Kidney (tissue), 14 donors: ENCODE data around the gene FAU. TPM values are rescaled to one million over a fixed set of nuclear protein-coding genes. Genes with fewer than 3 reads are reported as not detected.

Source experiments
- DNase-seq, 5 donors: peaks; one replicate each; pipeline ENCODE4 v3.0.0-alpha.2; 2013 to 2020
- FAIRE-seq: peaks from 2 replicates; lab custom pipeline; 2012; peaks lifted over from hg19 to GRCh38; lab: Jason Lieb, UNC
- H3K27ac ChIP-seq, 2 donors: one replicate each; pipeline ENCODE4 v1.7.0; 2013; ENCODE audit warnings: low read depth in 2 of 2, low read length in 2 of 2, inconsistent platforms in 1 of 2
- H3K27me3 ChIP-seq: one replicate; pipeline ENCODE4 v1.7.1; 2013; ENCODE audit warnings: low read length, inconsistent platforms; ENCODE audit not compliant: control insufficient read depth, insufficient read depth
- H3K36me3 ChIP-seq, 3 donors: one replicate each; pipeline versions ENCODE4 v1.7.0 to v1.7.1; 2013; ENCODE audit warnings: low read length in 3 of 3, control low read depth in 1 of 3, inconsistent platforms in 1 of 3; ENCODE audit not compliant: insufficient read depth in 3 of 3, control insufficient read depth in 2 of 3
- H3K4me1 ChIP-seq, 3 donors: one replicate each; pipeline versions ENCODE4 v1.7.0 to v1.7.1; 2013; ENCODE audit warnings: low read length in 3 of 3, inconsistent platforms in 1 of 3, low read depth in 1 of 3; ENCODE audit not compliant: control insufficient read depth in 2 of 3, insufficient read depth in 2 of 3
- H3K4me3 ChIP-seq, 3 donors: one replicate each; pipeline versions ENCODE4 v1.7.0 to v1.8.1; 2013; ENCODE audit warnings: low read length in 3 of 3, control low read depth in 1 of 3, inconsistent platforms in 1 of 3
- H3K9ac ChIP-seq, 3 donors: one replicate each; pipeline versions ENCODE4 v1.7.0 to v1.7.1; 2013; ENCODE audit warnings: low read length in 3 of 3, control low read depth in 1 of 3, inconsistent platforms in 1 of 3
- H3K9me3 ChIP-seq, 3 donors: one replicate each; pipeline versions ENCODE4 v1.7.0 to v1.7.1; 2013; ENCODE audit warnings: low read length in 3 of 3, control low read depth in 1 of 3, inconsistent platforms in 1 of 3; ENCODE audit not compliant: control insufficient read depth in 2 of 3, insufficient read depth in 1 of 3
- CTCF ChIP-seq: IDR thresholded peaks from 3 replicates; pipeline ENCODE4 v1.5.1; 2012; ENCODE audit warnings: mild to moderate bottlenecking, moderate library complexity, borderline replicate concordance; ENCODE audit not compliant: insufficient read depth; ENCODE audit errors: extremely low read depth
- intact Hi-C: fragments of 100-400 bp; cut with DNase I; formaldehyde crosslinking; loops from one replicate; pipeline ENCODE4 v1.11.1; 2022
- microRNA-seq: library from miRNA; unstranded; fragments of <30 nt; microRNA quantifications from one replicate; pipeline ENCODE4 v1.2.0, GENCODE V29; 2020
- polyA plus RNA-seq: library from polyadenylated mRNA; stranded (reverse); fragments of 350-450 nt; fragmentation: Illumina TruSeq; extraction: RNeasy Lipid Tissue Mini Kit (QIAGEN cat#74804); gene quantifications from one replicate; pipeline ENCODE4 v1.2.3, GENCODE V29; 2014; ENCODE audit warnings: low read depth, low replicate concordance; ENCODE audit not compliant: insufficient read depth
- total RNA-seq: library from RNA; stranded (reverse); fragmentation: NEBNext Ultra II Directional; extraction: Animal tissue kit (Norgen Biotek cat#: 25700); gene quantifications from one replicate; pipeline ENCODE4 v1.2.1, GENCODE V29; 2021
- donor health status: control.
- donor health status: control.
- donor health status: control.
- donor health status: control.
- donor health status: control.
- donor health status: DM: yes; HTN: yes; CAD: no.
- donor health status: Normal renal cell carcinoma (clear cell type).

FAU gene
- total and polyA plus RNA-seq, 2 donors from 2014 or later = 794 to 927 TPM

GRCh38 chr11:65071907-65072630 lies 49.9 kb downstream of the FAU start:
- H3K27ac ChIP-seq = no peak overlapping the region
- DNase-seq = no peak
- no peak overlapping the region for H3K4me3 ChIP-seq
- no peaks in the 10 kb centered on the region for H3K9me3 ChIP-seq
- H3K36me3 ChIP-seq = no peaks in the 10 kb centered on the region
- H3K27me3 ChIP-seq = no peaks in the 10 kb centered on the region
- H3K9ac ChIP-seq = no peak overlapping the region
- TF ChIP-seq CTCF = no peak
- intact Hi-C loops = no loop called here
- no peak for FAIRE-seq
- no peaks in the 10 kb centered on the region for H3K4me1 ChIP-seq

Small RNAs within 50 kb of the gene (microRNA-seq; reads per million reads assigned to microRNA genes)
- not detected for gene MIR6751

Other genes starting within 250 kb of the FAU start
- gene EHD1, start 243.5 kb downstream of the FAU start, total RNA-seq = 76.1 TPM
- 48.9 TPM for gene EHD1, start 243.5 kb downstream of the FAU start, polyA plus RNA-seq
- gene ATG2A, start 204.9 kb downstream of the FAU start, total RNA-seq = 26.9 TPM
- gene ATG2A, start 204.9 kb downstream of the FAU start, polyA plus RNA-seq = 16.8 TPM
- 21.2 TPM for gene PPP2R5B, start 197.4 kb downstream of the FAU start, total RNA-seq
- gene PPP2R5B, start 197.4 kb downstream of the FAU start, polyA plus RNA-seq = 16.8 TPM
- not detected for gene GPHA2, start 186.2 kb downstream of the FAU start, total RNA-seq
- 0.99 TPM for gene GPHA2, start 186.2 kb downstream of the FAU start, polyA plus RNA-seq
- gene MAJIN, start 150.0 kb downstream of the FAU start, total RNA-seq = not detected
- 0.80 TPM for gene MAJIN, start 150.0 kb downstream of the FAU start, polyA plus RNA-seq
- 5.9 TPM for gene BATF2, start 125.2 kb downstream of the FAU start, total RNA-seq
- gene BATF2, start 125.2 kb downstream of the FAU start, polyA plus RNA-seq = 8.8 TPM
- 91.6 TPM for gene ARL2, start 108.0 kb downstream of the FAU start, total RNA-seq
- gene ARL2, start 108.0 kb downstream of the FAU start, polyA plus RNA-seq = 284 TPM
- 29.6 TPM for gene SNX15, start 94.7 kb downstream of the FAU start, total RNA-seq
- 27.7 TPM for gene SNX15, start 94.7 kb downstream of the FAU start, polyA plus RNA-seq
- 6.8 TPM for gene SAC3D1, start 80.9 kb downstream of the FAU start, total RNA-seq
- 13.4 TPM for gene SAC3D1, start 80.9 kb downstream of the FAU start, polyA plus RNA-seq
- gene NAALADL1, start 63.6 kb downstream of the FAU start, total RNA-seq = 9.4 TPM
- 17.1 TPM for gene NAALADL1, start 63.6 kb downstream of the FAU start, polyA plus RNA-seq
- 1.4 TPM for gene CDCA5, start 38.1 kb downstream of the FAU start, total RNA-seq
- 0.43 TPM for gene CDCA5, start 38.1 kb downstream of the FAU start, polyA plus RNA-seq
- 31.4 TPM for gene ZFPL1, start 37.9 kb downstream of the FAU start, total RNA-seq
- 43.1 TPM for gene ZFPL1, start 37.9 kb downstream of the FAU start, polyA plus RNA-seq
- gene VPS51, start 25.9 kb downstream of the FAU start, total RNA-seq = 110 TPM
- gene VPS51, start 25.9 kb downstream of the FAU start, polyA plus RNA-seq = 98.3 TPM
- 20.9 TPM for gene TM7SF2, start 10.3 kb downstream of the FAU start, total RNA-seq
- 88.2 TPM for gene TM7SF2, start 10.3 kb downstream of the FAU start, polyA plus RNA-seq
- gene ZNHIT2, start 4.4 kb downstream of the FAU start, total RNA-seq = 14.0 TPM
- gene ZNHIT2, start 4.4 kb downstream of the FAU start, polyA plus RNA-seq = 21.1 TPM
- gene MRPL49, start 187 bp upstream of the FAU start, total RNA-seq = 53.3 TPM
- gene MRPL49, start 187 bp upstream of the FAU start, polyA plus RNA-seq = 76.7 TPM
- 69.8 TPM for gene SYVN1, start 12.4 kb upstream of the FAU start, total RNA-seq
- 21.2 TPM for gene SYVN1, start 12.4 kb upstream of the FAU start, polyA plus RNA-seq
- not detected for gene SPDYC, start 48.1 kb upstream of the FAU start, total RNA-seq
- 0.43 TPM for gene SPDYC, start 48.1 kb upstream of the FAU start, polyA plus RNA-seq
- 328 TPM for gene CAPN1, start 59.8 kb upstream of the FAU start, total RNA-seq
- gene CAPN1, start 59.8 kb upstream of the FAU start, polyA plus RNA-seq = 92.5 TPM
- 6.5 TPM for gene POLA2, start 139.8 kb upstream of the FAU start, total RNA-seq
- gene POLA2, start 139.8 kb upstream of the FAU start, polyA plus RNA-seq = 13.6 TPM
- 13.7 TPM for gene CDC42EP2, start 192.7 kb upstream of the FAU start, total RNA-seq
- 19.4 TPM for gene CDC42EP2, start 192.7 kb upstream of the FAU start, polyA plus RNA-seq
- gene DPF2, start 211.7 kb upstream of the FAU start, total RNA-seq = 58.5 TPM
- 25.9 TPM for gene DPF2, start 211.7 kb upstream of the FAU start, polyA plus RNA-seq
- gene TIGD3, start 232.6 kb upstream of the FAU start, total RNA-seq = 0.19 TPM
- 0.95 TPM for gene TIGD3, start 232.6 kb upstream of the FAU start, polyA plus RNA-seq